K562 (cell line): Measurements from ENCODE around the gene PRELID1. TPM values are rescaled to one million over a fixed set of nuclear protein-coding genes. Genes with fewer than 3 reads are reported as not detected.

Experiments
- ATAC-seq: fragments of 200-7000 bp; cut with Tn5 transposase; 3 replicates; pipeline ENCODE4 v1.9.1; 2020; ENCODE audit warnings: moderate library complexity
- BruUV-seq: library from RNA; stranded (reverse); fragments of 400-500 nt; replicated peaks from 2 replicates; lab custom pipeline; 2021; lab: Mats Ljungman, UMichigan
- CTCF ChIA-PET: fragments of 300-600 bp; formaldehyde crosslinking; extraction: SDS; loops from one replicate; lab custom pipeline; 2021; ENCODE audit warnings: low intra/inter-chr PET ratio; lab: Yijun Ruan, JAX
- POLR2A ChIA-PET: fragments of 300-600, 350-650 bp; sonication (Branson Sonifier 250); formaldehyde crosslinking; extraction: SDS; loops from one replicate; lab custom pipeline; 2021; ENCODE audit warnings: antibody characterized with exemption, inconsistent platforms; lab: Yijun Ruan, JAX
- DNase-seq, 4 experiments: peaks; one replicate each; pipeline versions ENCODE4 v3.0.0 to v3.0.0-alpha.2; 2011 to 2018; ENCODE audit warnings: low spot score in 3 of 4, mixed read lengths in 3 of 4; ENCODE audit errors: extremely low read depth in 1 of 4
- FAIRE-seq: peaks from 2 replicates; lab custom pipeline; 2011; peaks lifted over from hg19 to GRCh38; lab: Jason Lieb, UNC
- H2AFZ ChIP-seq: 2 replicates; pipeline ENCODE4 v1.6.0; 2011; ENCODE audit warnings: low read depth, low read length, control low read depth, inconsistent platforms
- H3K27ac ChIP-seq: fragments of 200-600 bp; 3 replicates; pipeline ENCODE4 v1.8.0; 2011; ENCODE audit warnings: low read depth, mild to moderate bottlenecking, control low read depth, inconsistent platforms, low read length, moderate library complexity, mixed read lengths; ENCODE audit errors: extremely low read depth
- H3K27me3 ChIP-seq, 2 experiments: fragments of 300-600 bp in 1 of 2; 2 replicates in 1 of 2; 3 replicates in 1 of 2; pipeline versions ENCODE4 v1.6.0 to v1.8.0; 2011; ENCODE audit warnings: inconsistent platforms in 2 of 2, low read length in 2 of 2, mild to moderate bottlenecking in 1 of 2, mixed read lengths in 1 of 2, moderate library complexity in 1 of 2; ENCODE audit not compliant: control insufficient read depth in 2 of 2, insufficient read depth in 2 of 2
- H3K36me3 ChIP-seq: fragments of 300-600 bp; 3 replicates; pipeline ENCODE4 v1.8.0; 2011; ENCODE audit warnings: mild to moderate bottlenecking, low read length, inconsistent platforms; ENCODE audit not compliant: control insufficient read depth, insufficient read depth
- H3K4me1 ChIP-seq, 2 experiments: fragments of 200-600 bp in 1 of 2; replicated peaks in 1 of 2; 2 replicates in 1 of 2; 3 replicates in 1 of 2; pipeline versions ENCODE4 v1.5.1 to v1.8.0; 2011; ENCODE audit warnings: inconsistent platforms in 2 of 2, low read length in 2 of 2, mild to moderate bottlenecking in 1 of 2, mixed read lengths in 1 of 2, moderate library complexity in 1 of 2; ENCODE audit not compliant: control insufficient read depth in 2 of 2, insufficient read depth in 2 of 2
- H3K4me2 ChIP-seq: 2 replicates; pipeline ENCODE4 v1.6.1; 2011; ENCODE audit warnings: low read length, control low read depth, inconsistent platforms, mixed read lengths; ENCODE audit not compliant: insufficient read depth
- H3K4me3 ChIP-seq: fragments of 200-600 bp; sonication (generic), shearing (Covaris generic); 2 replicates; pipeline ENCODE4 v1.5.1; 2016; ENCODE audit warnings: control low read depth, inconsistent platforms
- H3K79me2 ChIP-seq: fragments of 200-600 bp; 3 replicates; pipeline ENCODE4 v1.8.0; 2011; ENCODE audit warnings: low read length, inconsistent platforms; ENCODE audit not compliant: control insufficient read depth, insufficient read depth
- H3K9ac ChIP-seq, 2 experiments: 2 replicates each; pipeline versions ENCODE4 v1.6.0 to v1.6.1; 2011; ENCODE audit warnings: low read depth in 2 of 2, low read length in 2 of 2, control low read depth in 1 of 2, inconsistent platforms in 1 of 2, mild to moderate bottlenecking in 1 of 2, mixed read lengths in 1 of 2; ENCODE audit not compliant: insufficient read depth in 1 of 2
- H3K9me1 ChIP-seq: one replicate; pipeline ENCODE4 v1.6.0; 2011; ENCODE audit warnings: inconsistent platforms, mild to moderate bottlenecking, low read length, moderate library complexity; ENCODE audit not compliant: control insufficient read depth, insufficient read depth
- H3K9me3 ChIP-seq: replicated peaks from 2 replicates; pipeline ENCODE4 v1.5.1; 2011; ENCODE audit warnings: low read depth, low read length, inconsistent platforms; ENCODE audit not compliant: control insufficient read depth, insufficient read depth
- H4K20me1 ChIP-seq: replicated peaks from 2 replicates; pipeline ENCODE4 v1.6.1; 2011; ENCODE audit warnings: low read length, inconsistent platforms, mixed read lengths; ENCODE audit not compliant: control insufficient read depth, insufficient read depth
- ARID1B ChIP-seq: fragments of 450-650 bp; IDR thresholded peaks from 2 replicates; pipeline ENCODE4 v1.6.1; 2016; ENCODE audit warnings: antibody characterized with exemption, mild to moderate bottlenecking, inconsistent platforms
- C11orf30 ChIP-seq: fragments of 450-650 bp; IDR thresholded peaks from 2 replicates; pipeline ENCODE4 v1.6.1; 2016; ENCODE audit warnings: low read depth, mild to moderate bottlenecking
- CAMTA2 ChIP-seq: fragments of 250-450 bp; sonication (Bioruptor Pico); conservative IDR thresholded peaks from 2 replicates; pipeline ENCODE4 v1.5.1; 2022
- DIDO1 ChIP-seq: fragments of 450-650 bp; IDR thresholded peaks from 2 replicates; pipeline ENCODE4 v1.6.1; 2016; ENCODE audit warnings: low read depth, missing biosample characterization, missing genetic modification characterization
- GABPA ChIP-seq: fragments of 200-800 bp; sonication (Bioruptor generic); conservative IDR thresholded peaks from 2 replicates; pipeline ENCODE4 v1.6.1; 2016; ENCODE audit warnings: low read depth, missing genetic modification characterization, missing compliant biosample characterization
- GATAD2B ChIP-seq: fragments of 450-650 bp; IDR thresholded peaks from 2 replicates; pipeline ENCODE4 v1.6.1; 2017; ENCODE audit warnings: mild to moderate bottlenecking, borderline replicate concordance
- MAFF ChIP-seq: IDR thresholded peaks from 2 replicates; pipeline ENCODE4 v1.6.1; 2012; ENCODE audit warnings: low read length, improper control_type of control experiment
- MAFK ChIP-seq: IDR thresholded peaks from 2 replicates; pipeline ENCODE4 v1.6.1; 2011; ENCODE audit warnings: low read length, improper control_type of control experiment
- NFE2 ChIP-seq: IDR thresholded peaks from 2 replicates; pipeline ENCODE4 v1.6.1; 2014; ENCODE audit warnings: antibody characterized with exemption, low read depth
- NFIC ChIP-seq: fragments of 450-650 bp; IDR thresholded peaks from 2 replicates; pipeline ENCODE4 v1.6.1; 2017; ENCODE audit warnings: mild to moderate bottlenecking, inconsistent platforms
- NRF1 ChIP-seq, 2 experiments: fragments of 450-650 bp; IDR thresholded peaks in 1 of 2; conservative IDR thresholded peaks in 1 of 2; 2 replicates each; pipeline ENCODE4 v1.6.1; 2014; ENCODE audit warnings: mild to moderate bottlenecking in 2 of 2
- POLR2H ChIP-seq: IDR thresholded peaks from 2 replicates; pipeline ENCODE4 v1.6.1; 2016; ENCODE audit warnings: missing genetic modification characterization, low read depth, mild to moderate bottlenecking, control low read depth, missing compliant biosample characterization, moderate library complexity
- SAFB ChIP-seq: fragments of 200-400 bp; formaldehyde crosslinking; IDR thresholded peaks from 2 replicates; pipeline ENCODE4 v1.6.1; 2017; ENCODE audit warnings: low read depth, low read length, borderline replicate concordance
- SMARCE1 ChIP-seq: fragments of 450-650 bp; IDR thresholded peaks from 2 replicates; pipeline ENCODE4 v1.7.1; 2016; ENCODE audit warnings: mild to moderate bottlenecking
- SPI1 ChIP-seq: IDR thresholded peaks from 2 replicates; pipeline ENCODE4 v1.6.1; 2011; ENCODE audit warnings: low read depth, low read length, control low read depth, borderline replicate concordance
- ZBED1 ChIP-seq: IDR thresholded peaks from 2 replicates; pipeline ENCODE4 v1.6.1; 2014
- ZNF12 ChIP-seq: sonication (generic); formaldehyde crosslinking; IDR thresholded peaks from 2 replicates; pipeline ENCODE4 v1.4.0; 2020; ENCODE audit warnings: mild to moderate bottlenecking, missing genetic modification reagents
- ZNF217 ChIP-seq: sonication (generic); formaldehyde crosslinking; IDR thresholded peaks from 2 replicates; pipeline ENCODE4 v1.8.0; 2022; ENCODE audit warnings: mild to moderate bottlenecking, missing genetic modification reagents
- ZNF316 ChIP-seq: fragments of 450-650 bp; IDR thresholded peaks from 2 replicates; pipeline ENCODE4 v1.6.1; 2016
- ZNF766 ChIP-seq: fragments of 200-800 bp; sonication (Bioruptor generic); conservative IDR thresholded peaks from 2 replicates; pipeline ENCODE4 v1.6.1; 2016; ENCODE audit warnings: missing genetic modification characterization, missing compliant biosample characterization
- ZNF780A ChIP-seq: fragments of 250-450 bp; sonication (Bioruptor Pico); IDR thresholded peaks from 2 replicates; pipeline ENCODE4 v1.5.0; 2021; ENCODE audit warnings: mild to moderate bottlenecking
- WGBS: fragments of 100-300 bp; shearing (Covaris generic); methylation state at CpG from one replicate; pipeline ENCODE4 v1.1.6; 2016; ENCODE audit warnings: low coverage, mixed read lengths; ENCODE audit not compliant: insufficient coverage; ENCODE audit errors: missing lambda C conversion rate; 5-methylcytosine and 5-hydroxymethylcytosine counted together
- in situ Hi-C: fragments of 300-500 bp; cut with MboI; formaldehyde crosslinking; loops from 4 replicates; pipeline ENCODE4 v1.15.0; 2018; ENCODE audit warnings: inconsistent platforms, mixed read lengths
- intact Hi-C: fragments of 100-400 bp; cut with micrococcal nuclease; formaldehyde crosslinking; loops from 2 replicates; pipeline ENCODE4 v1.14.2; 2022
- polyA plus RNA-seq, 8 experiments: library from polyadenylated mRNA; depleted of rRNA in 4 of 8; stranded (reverse) in 5 of 8; unstranded in 3 of 8; fragments of >200 nt; fragmentation: Nextera tagmentation in 2 of 8; fragmentation: Illumina TruSeq in 1 of 8; extraction: Ambion mirVana in 2 of 8; extraction: Trizol in 1 of 8; gene quantifications; 2 replicates each; pipeline versions ENCODE4 v1.2.1 to v1.2.3, GENCODE V29; 2011 to 2014; ENCODE audit warnings: inconsistent platforms in 1 of 8, missing spikeins in 1 of 8
- total RNA-seq, 7 experiments: library from RNA; depleted of rRNA in 6 of 7; stranded (reverse); fragments of >200 nt in 6 of 7; fragmentation: Illumina TruSeq in 2 of 7; extraction: Trizol in 2 of 7; gene quantifications; 2 replicates each; pipeline versions ENCODE4 v1.2.1 to v1.2.3, GENCODE V29; 2011 to 2021; ENCODE audit warnings: low replicate concordance in 1 of 7
- TF ChIP-seq, protein P1 (sequence below): IDR thresholded peaks from 2 replicates; pipeline ENCODE4 v1.6.1; 2011; ENCODE audit not compliant: insufficient read length; ENCODE audit errors: extremely low read depth
- TF ChIP-seq, protein P2 (sequence below): sonication (generic); formaldehyde crosslinking; IDR thresholded peaks from 2 replicates; pipeline ENCODE4 v1.8.0; 2022; ENCODE audit warnings: mild to moderate bottlenecking, missing genetic modification reagents

The PRELID1 gene
- total and polyA plus RNA-seq, 9 of the 15 experiments (the other 6 are each of a cell fraction or from before 2014, with no cell fraction given): 40.1 to 484 (median 340) TPM

DNA sequence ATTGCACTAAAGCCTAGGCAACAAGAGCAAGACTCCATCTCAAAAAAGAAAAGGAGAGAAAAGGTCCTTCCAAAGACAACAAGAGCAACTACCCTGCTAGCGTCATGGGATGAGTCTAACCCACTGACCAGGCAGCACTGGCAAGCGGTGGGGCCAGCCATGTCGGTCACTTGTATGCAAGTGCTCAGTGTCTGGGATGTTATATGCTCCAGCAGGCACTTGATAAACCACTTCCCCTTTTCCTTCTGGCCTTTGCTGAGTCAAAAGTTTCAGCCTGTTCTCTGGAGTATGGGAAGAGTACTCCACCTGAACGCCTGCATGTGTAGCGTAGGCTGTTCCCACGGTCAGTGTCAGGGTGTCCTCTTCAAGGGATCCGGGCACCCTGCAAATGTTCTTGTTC is 17.3 kb downstream of the PRELID1 start:
- POLR2A ChIA-PET: interaction anchor here (1.5 kb wide), 1 partner anchor 28 kb away, joined by 3 read pairs; no protein-coding TSS in a partner anchor
- Histone ChIP-seq H3K4me3 (no peak overlapping the region), H3K27me3 (no peaks in the 10 kb centered on the region)
- TF ChIP-seq ZNF766 (CRISPR knock-in tag): peak; percentile 79
- no peak for TF ChIP-seq POLR2H (tag)
- TF ChIP-seq DIDO1 (tag): no peak
- TF ChIP-seq, protein P1, sequence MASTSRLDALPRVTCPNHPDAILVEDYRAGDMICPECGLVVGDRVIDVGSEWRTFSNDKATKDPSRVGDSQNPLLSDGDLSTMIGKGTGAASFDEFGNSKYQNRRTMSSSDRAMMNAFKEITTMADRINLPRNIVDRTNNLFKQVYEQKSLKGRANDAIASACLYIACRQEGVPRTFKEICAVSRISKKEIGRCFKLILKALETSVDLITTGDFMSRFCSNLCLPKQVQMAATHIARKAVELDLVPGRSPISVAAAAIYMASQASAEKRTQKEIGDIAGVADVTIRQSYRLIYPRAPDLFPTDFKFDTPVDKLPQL: no peak
- TF ChIP-seq NFIC: no peak
- no peak for TF ChIP-seq ZNF780A
- TF ChIP-seq, protein P2, sequence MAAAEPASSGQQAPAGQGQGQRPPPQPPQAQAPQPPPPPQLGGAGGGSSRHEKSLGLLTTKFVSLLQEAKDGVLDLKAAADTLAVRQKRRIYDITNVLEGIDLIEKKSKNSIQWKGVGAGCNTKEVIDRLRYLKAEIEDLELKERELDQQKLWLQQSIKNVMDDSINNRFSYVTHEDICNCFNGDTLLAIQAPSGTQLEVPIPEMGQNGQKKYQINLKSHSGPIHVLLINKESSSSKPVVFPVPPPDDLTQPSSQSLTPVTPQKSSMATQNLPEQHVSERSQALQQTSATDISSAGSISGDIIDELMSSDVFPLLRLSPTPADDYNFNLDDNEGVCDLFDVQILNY: no peak
- 0 out of 2 replicates have a peak, but pooled peaks have one; percentile 39 for TF ChIP-seq C11orf30
- TF ChIP-seq ZNF316: no peak
- TF ChIP-seq ZBED1: no peak
- peak; percentile 30; the same call in 1 of the 2 replicates for TF ChIP-seq SMARCE1
- TF ChIP-seq NFE2: 0 out of 2 replicates have a peak, but pooled peaks have one; percentile 36
- TF ChIP-seq ZNF217 (CRISPR knock-in tag): no peak
- TF ChIP-seq GABPA (tag): no peak
- peak in 1 of 2 experiments; percentile 29; a peak in 1 of 4 replicates for TF ChIP-seq NRF1 (conservative IDR thresholded peaks at IDR 0.05 in 1 of 2, IDR thresholded peaks at IDR 0.05 in 1 of 2)
- peak; percentile 68 for TF ChIP-seq ZNF12 (CRISPR knock-in tag)
- TF ChIP-seq GATAD2B: no peak
- no peak for TF ChIP-seq CAMTA2
- no peak for TF ChIP-seq SAFB
- TF ChIP-seq ARID1B: peak; percentile 29; the same call in 1 of the 2 replicates
- peak; percentile 46; the same call in 1 of the 2 replicates for TF ChIP-seq MAFK
- peak; percentile 100 for TF ChIP-seq SPI1
- peak; percentile 29; the same call in 1 of the 2 replicates for TF ChIP-seq MAFF
- TF ChIP-seq, all 486 proteins: peak for 10
- FAIRE-seq (peak; percentile 75), DNase-seq (peak in 1 of 4 experiments; percentile 43), ATAC-seq (peak; percentile 75)
- in situ Hi-C loops (no loop called here), intact Hi-C loops (no loop called here)
- Histone ChIP-seq H4K20me1 (no peaks in the 10 kb centered on the region), H3K36me3 (peaks cover 10% of the 10 kb centered on the region; the same call in 2 of the 3 replicates), H2AFZ (no peak overlapping the region), H3K27ac (0 out of 3 replicates have a peak overlapping the region, but pooled peaks have one; percentile 30), H3K9ac (no peak overlapping the region), H3K4me1 (peaks cover 2 to 10% of the 10 kb centered on the region in 2 experiments; a peak in 3 of 5 replicates), H3K9me3 (no peaks in the 10 kb centered on the region), H3K4me2 (no peak overlapping the region; the same call in 1 of the 2 replicates), H3K79me2 (no peaks in the 10 kb centered on the region), H3K9me1 (no peaks in the 10 kb centered on the region)
- CTCF ChIA-PET: no interaction called here
- 35% methylated on average over 7 of the region's 7 CpGs for WGBS
- no TSS peak for BruUV-seq
